HG03159 (cell line): ENCODE results near the gene UBE2H.
"Not testable (repeated sequence)": the region's sequence is repeated elsewhere in the genome, so short reads cannot be mapped to it uniquely, and the experiment has no call there.

Source experiments
- ATAC-seq: cut with Tn5 transposase; IDR thresholded peaks from one replicate; pipeline ENCODE4 v1.9.1; 2021; ENCODE audit warnings: mild to moderate bottlenecking, moderate library complexity; ENCODE audit not compliant: unreplicated experiment

UBE2H gene

GRCh38 chr7:129825209-129825970, 127.4 kb downstream of the UBE2H start:
- peak; percentile 67 for ATAC-seq

DNA sequence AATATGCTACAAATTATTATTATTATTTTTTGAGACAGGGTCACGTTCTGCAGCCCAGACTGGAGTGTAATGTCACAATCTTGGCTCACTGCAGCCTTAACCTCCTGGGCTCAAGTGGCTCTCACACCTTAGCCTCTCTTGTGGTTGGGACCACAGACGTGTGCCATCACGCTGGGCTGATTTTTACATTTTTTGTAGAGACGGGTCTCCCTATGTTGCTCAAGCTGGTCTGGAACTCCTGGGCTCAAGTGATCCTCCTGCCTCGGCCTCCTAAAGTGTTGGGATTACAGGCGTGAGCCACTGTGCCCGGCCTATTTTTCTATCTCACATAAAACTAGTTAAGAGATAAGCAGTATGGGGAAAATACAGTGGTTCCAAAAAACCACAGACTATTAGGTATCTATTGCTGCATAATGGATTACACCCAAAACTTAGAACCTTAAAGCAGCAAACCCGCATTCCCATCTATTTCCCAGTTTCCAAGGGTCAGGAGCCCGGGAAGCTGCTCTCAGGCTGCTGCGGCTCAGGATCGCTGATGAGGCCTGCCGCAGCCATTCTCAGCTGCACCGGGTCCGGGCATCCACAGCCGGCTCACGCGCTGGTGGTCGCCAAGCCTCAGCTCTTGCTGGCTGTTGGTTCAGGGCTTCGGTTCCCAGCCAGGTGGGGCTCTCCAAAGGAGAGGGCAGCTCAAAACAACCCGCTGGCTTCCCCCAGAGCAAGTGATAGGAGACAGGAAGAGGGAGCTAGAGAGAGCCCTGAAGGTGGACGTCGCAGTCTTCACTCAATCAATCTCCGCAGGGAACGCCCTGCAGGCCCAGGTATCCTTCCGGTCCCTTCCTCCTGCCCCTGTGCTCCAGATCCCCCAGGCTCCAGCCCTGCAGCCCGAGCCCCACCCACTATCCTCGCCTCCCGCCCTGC, 128.2 kb downstream of the UBE2H start:
- peak; percentile 45 for ATAC-seq

DNA sequence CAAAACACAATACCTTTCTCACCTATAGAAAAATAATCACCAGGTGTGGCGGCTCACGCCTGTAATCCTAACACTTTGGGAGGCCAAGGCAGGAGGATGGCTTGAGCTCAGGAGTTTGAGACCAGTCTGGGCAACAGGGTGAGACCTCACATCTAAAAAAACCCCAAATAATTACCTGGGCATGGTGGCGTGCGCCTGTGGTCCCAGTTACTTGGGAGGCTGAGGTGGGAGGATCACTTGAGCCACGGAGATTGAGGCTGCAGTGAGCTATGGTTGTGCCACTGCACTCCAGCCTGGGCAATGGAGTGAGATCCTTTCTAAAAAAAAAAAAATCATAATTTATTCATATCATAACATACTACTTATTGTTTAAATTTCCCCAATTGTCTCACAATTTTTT, 129.6 kb downstream of the UBE2H start:
- ATAC-seq = not testable (repeated sequence)

DNA sequence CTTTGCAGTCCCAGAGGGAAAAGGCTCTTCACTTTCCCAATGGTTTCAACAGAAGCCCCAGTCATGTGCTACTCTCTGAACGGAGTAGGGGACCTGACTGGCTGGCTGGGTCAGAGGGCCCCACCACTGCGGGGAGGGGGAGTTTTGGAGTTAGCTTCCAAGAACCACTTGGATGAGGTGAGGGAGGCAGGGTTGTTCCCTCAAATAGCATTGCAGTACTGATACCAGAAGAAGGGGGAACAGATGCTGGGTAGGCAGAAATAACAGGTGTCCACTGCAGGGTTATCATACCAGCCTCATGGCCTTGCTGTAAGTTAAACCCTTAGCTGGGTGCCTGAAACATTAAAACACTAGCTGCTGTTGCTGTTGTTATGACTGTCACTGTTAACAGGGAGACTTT, 131.3 kb downstream of the UBE2H start:
- ATAC-seq = no peak

DNA sequence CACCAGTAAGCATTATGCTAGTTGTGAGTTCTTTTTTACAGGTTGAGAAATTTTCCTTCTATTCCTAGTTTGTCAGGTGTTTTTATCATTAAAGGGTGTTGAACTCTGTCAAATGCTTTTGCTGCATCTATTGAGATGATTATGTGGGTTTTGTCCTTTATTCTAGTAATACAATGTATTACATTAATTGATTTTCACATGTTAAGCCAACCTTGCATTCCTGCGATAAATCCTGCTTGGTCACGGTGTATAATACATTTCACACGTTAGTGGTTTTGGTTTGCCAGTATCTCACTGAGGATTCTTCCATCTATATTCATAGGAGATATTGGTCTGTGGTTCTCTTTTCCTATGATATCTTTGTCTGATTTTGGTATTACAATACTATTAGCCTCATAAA, 136.0 kb downstream of the UBE2H start:
- no peak for ATAC-seq

- ATAC-seq = no peak
Measured at GRCh38 chr7:129807863-129808262, 144.9 kb downstream of the UBE2H start.

DNA sequence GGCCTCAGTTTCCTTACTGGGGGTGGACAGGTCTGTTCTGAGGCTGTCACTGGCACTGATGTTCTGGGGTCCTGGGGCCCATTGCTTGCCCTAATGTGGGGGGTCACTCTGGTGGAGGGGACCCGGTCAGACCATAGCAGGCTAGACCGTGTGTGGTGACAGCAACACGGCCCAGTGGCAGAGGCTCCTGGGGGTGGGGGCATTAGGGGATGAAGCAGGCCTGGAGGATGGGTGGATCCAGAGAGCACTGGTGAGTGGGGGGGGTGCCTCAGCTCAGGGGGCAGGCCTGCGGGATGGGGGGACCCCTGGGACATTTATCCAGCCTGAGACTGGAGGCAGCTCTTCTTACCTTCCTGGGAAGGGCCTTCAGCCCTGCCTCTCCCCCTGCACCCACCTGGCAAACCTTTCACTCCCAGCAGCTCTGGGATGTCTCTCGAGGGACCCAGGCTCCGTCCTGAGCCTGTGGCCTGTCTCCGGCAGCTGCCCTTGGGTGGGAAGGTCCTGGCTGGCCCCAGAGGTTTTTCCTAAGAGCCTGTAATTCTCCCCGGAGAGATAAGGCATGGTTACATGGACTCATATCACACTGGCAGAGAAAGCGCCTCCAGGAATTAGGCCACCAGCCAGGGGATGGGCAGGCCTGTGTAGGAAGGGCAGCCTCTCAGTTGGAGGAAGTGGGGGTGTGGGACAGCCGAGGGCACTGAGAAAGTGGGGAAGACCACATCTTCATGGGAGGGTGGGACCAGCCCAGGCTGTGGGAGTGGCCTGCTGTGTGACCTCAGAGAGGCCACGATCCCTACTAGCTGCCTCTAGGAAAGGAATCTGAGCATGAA, 147.7 kb downstream of the UBE2H start:
- ATAC-seq = no peak

GRCh38 chr7:129804111-129804889, 148.5 kb downstream of the UBE2H start:
- ATAC-seq = no peak

DNA sequence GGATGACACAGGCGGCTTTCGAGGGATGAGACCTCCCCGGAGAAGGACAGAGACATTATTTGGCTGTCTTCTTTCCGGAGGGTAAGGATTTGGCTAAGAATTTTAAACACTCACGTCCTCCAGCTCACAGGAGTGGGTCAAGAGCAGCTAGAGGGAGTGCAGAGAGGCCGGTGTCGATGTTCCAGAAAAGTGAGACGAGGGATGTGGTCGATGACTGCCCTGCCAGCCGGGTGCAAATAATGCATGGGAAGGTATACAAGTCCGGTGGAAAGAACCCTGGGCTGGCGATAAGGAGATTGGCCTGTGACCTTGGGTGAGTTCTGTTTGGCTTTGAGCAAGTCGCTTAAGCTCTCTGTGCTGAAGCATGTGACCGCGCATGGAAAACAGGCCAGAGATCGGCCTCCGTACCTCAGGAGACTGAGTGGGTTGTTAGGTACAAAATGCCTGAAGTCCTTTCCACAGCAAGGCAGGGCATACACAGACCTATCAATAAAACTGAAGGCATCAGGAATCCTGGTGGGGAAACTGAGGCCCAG, 149.1 kb downstream of the UBE2H start:
- no peak for ATAC-seq

DNA sequence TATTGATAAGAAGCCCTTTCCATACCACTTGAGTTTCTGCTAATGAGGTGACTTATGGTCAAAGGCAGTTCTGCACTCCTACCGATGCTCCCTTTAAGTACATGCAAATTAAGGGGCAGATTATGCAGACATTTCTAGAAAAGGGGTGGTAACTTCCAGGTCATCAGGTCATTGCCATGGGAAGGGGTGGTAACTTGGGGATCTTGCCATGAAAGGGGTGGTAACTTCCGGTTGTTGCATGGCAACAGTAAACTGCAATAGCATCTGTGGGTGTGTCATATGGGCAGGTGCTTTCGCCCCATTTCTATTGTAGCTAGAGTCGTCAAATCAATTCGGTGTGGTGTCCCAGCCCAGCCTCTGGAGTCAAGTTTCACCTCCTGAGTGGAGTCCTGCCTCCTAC, 150.9 kb downstream of the UBE2H start:
- ATAC-seq = no peak

DNA sequence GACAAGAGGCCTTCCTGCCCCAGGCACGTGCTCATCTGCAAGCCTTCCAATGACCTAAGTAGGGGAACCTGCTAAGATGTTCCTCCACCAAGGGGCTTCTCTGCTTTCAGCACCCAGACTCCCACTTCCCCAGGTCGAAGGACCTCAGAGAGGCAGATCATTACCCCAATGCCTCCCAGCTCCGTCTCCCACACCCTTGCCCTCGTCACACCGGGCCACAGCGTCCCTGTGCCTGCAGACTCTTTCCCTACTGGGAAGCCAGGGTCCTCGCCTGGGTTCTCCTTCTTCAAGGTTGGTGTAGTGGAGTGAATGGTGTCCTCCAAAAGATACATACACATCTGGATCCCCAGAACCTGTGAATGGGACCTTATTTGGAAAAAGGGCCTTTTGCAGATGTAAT, 151.9 kb downstream of the UBE2H start:
- ATAC-seq = no peak

GRCh38 chr7:129799350-129799955, 153.3 kb downstream of the UBE2H start:
- ATAC-seq = no peak

DNA sequence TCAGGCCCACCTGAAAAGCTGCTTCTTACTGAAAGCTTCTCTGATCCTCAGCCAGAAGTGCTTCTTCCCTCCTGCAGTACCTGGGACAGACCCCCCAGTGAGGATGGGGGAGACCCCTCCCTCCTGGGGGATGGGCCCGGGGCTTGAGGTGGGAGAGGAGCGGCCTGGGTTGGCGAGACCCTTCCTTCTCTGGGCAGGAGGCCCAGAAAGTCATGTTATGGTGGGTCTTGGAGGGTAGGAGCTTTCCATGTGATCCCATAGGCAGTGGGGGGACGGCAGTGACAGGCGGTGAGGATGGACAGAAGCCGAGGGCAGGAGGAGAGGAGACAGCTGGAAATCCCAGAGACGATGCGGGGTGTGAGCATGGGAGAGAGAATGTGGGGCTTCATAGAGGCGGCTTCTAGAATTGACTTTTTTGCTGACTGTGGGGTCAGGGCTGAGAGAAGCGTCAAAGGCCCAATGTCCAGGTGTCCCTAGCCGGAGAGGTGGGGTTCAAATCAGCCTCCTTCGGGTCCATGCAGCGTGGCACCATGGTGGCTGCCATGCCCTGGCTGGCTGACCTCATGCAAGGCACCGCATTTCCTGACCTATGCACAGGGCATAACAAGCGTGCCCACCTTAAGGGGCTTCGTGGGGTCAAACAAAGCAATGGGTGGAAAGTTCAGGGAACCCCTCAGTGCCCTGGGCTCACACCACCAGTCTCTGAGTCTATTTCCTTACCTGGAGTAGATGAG, 154.0 kb downstream of the UBE2H start:
- no peak for ATAC-seq

GRCh38 chr7:129797214-129797789, 155.5 kb downstream of the UBE2H start:
- no peak for ATAC-seq

DNA sequence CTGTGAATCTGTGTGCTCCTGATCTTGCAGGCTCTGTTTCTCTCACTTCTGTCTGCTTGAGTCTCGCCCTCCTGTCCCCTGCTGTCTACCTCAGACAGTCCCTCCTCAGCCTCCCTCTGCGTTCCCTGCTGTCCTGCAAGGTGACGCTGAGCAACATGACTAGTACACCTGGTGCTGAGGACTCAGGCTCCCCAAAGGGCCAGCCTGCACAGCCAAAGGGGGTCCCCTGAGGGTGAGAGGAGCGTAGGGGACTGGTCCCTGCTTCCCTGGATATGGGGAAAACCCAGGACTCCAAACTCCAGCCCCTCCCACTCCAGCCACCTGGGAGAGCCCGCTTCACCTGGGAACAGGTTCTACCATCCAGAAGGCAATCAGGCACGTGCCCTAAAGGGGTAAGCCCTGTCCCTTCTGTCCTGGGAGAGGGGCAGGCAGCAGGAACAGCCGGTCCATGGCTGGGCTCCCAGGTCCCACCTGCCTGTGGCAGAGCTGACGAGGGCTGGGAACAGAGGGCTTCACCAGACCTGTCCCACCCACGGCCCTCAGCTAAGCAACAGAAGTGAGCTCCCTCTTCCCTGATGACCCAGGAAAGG, 156.5 kb downstream of the UBE2H start:
- no peak for ATAC-seq

- ATAC-seq = not testable (repeated sequence)
Measured at GRCh38 chr7:129794461-129794860, 158.3 kb downstream of the UBE2H start.

GRCh38 chr7:129793506-129794310, 159.1 kb downstream of the UBE2H start:
- no peak for ATAC-seq
